GM12878 (cell line): Measurements from ENCODE around the gene MCEMP1.

Experiments used
- BCL11A ChIP-seq: IDR thresholded peaks from 2 replicates; pipeline ENCODE4 v1.6.1; 2011; ENCODE audit warnings: low read depth, low read length
- CTCF ChIP-seq, 3 experiments: IDR thresholded peaks in 2 of 3; conservative IDR thresholded peaks in 1 of 3; 2 replicates each; pipeline ENCODE4 v1.5.1; 2011; ENCODE audit warnings: low read depth in 3 of 3, low read length in 3 of 3, mild to moderate bottlenecking in 3 of 3, control low read depth in 2 of 3, moderate library complexity in 2 of 3, inconsistent platforms in 1 of 3, mixed read lengths in 1 of 3; ENCODE audit not compliant: control insufficient read depth in 2 of 3, insufficient read depth in 1 of 3; ENCODE audit errors: extremely low read depth in 1 of 3
- NFYB ChIP-seq: IDR thresholded peaks from 2 replicates; pipeline ENCODE4 v1.6.1; 2011; ENCODE audit warnings: low read depth, mild to moderate bottlenecking, low read length, improper control_type of control experiment, moderate library complexity; ENCODE audit not compliant: insufficient read depth
- SIN3A ChIP-seq: IDR thresholded peaks from 2 replicates; pipeline ENCODE4 v1.6.1; 2012; ENCODE audit warnings: low read depth, low read length, improper control_type of control experiment

DNA sequence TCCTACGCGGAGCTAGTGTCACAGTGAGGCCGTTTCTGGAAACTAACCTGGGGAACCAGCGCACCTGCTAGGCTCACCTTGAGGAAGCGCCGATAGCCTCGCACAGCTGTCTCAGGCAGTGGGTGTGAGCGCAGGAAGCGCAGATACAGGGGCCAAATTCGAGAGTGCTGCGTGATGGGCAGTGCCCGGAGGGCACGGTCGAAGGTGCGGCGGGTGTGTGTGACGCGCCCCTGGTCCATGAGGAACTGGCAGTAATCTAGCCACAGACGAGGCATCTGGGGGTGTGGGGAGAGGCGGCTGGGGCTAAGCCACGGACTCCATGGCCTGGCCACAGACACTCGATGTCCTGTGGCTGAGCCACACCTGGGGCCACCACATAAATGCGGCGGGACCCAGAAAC is 49.7 kb upstream of the MCEMP1 start:
- no peak for TF ChIP-seq NFYB
- TF ChIP-seq CTCF (IDR thresholded peaks at IDR 0.05 in 2 of 3, conservative IDR thresholded peaks at IDR 0.05 in 1 of 3; ENCODE audit: control insufficient read depth in 2 of 3, extremely low read depth in 1 of 3, insufficient read depth in 1 of 3, low read depth in 3 of 3, low read length in 3 of 3): no peak
- no peak for TF ChIP-seq SIN3A
- TF ChIP-seq BCL11A: no peak
